Activated naive CD8-positive, alpha-beta T cell treated with anti-CD3 and anti-CD28 coated beads for 36 hours (primary cell): Measurements from ENCODE around the gene MCOLN1. TPM values are rescaled to one million over a fixed set of nuclear protein-coding genes. Genes with fewer than 3 reads are reported as not detected.
"Not testable (repeated sequence)": the region's sequence is repeated elsewhere in the genome, so short reads cannot be mapped to it uniquely, and the experiment has no call there.

Experiments
- DNase-seq: peaks from one replicate; pipeline ENCODE4 v3.0.0; 2021
- H3K27ac Mint-ChIP-seq: one replicate; pipeline ENCODE4 v1.8.0; 2022; ENCODE audit warnings: mild to moderate bottlenecking, moderate library complexity, mixed read lengths
- H3K27me3 Mint-ChIP-seq: one replicate; pipeline ENCODE4 v1.8.0; 2022; ENCODE audit warnings: mild to moderate bottlenecking, mixed read lengths
- H3K36me3 Mint-ChIP-seq: one replicate; pipeline ENCODE4 v1.8.0; 2021; ENCODE audit warnings: mild to moderate bottlenecking, mixed read lengths
- H3K4me1 Mint-ChIP-seq: one replicate; pipeline ENCODE4 v1.8.0; 2021; ENCODE audit warnings: mixed read lengths
- H3K4me3 Mint-ChIP-seq: one replicate; pipeline ENCODE4 v1.8.0; 2022; ENCODE audit warnings: mild to moderate bottlenecking, moderate library complexity, mixed read lengths
- H3K9me3 Mint-ChIP-seq: one replicate; pipeline ENCODE4 v1.8.0; 2022; ENCODE audit warnings: mixed read lengths
- total RNA-seq, 2 experiments: library from RNA; stranded (reverse); gene quantifications; one replicate each; pipeline ENCODE4 v1.2.3, GENCODE V29; 2021

The MCOLN1 gene
- total RNA-seq, 2 experiments from 2014 or later: 12.3 to 12.4 TPM

GRCh38 chr19:7527516-7528191 lies 5.2 kb downstream of the MCOLN1 start:
- H3K4me3 Mint-ChIP-seq: no peak overlapping the region
- DNase-seq: no peak
- H3K9me3 Mint-ChIP-seq: no peaks in the 10 kb centered on the region
- H3K27ac Mint-ChIP-seq: no peak overlapping the region
- H3K36me3 Mint-ChIP-seq: peaks cover 17% of the 10 kb centered on the region
- H3K4me1 Mint-ChIP-seq: no peaks in the 10 kb centered on the region
- no peaks in the 10 kb centered on the region for H3K27me3 Mint-ChIP-seq

GRCh38 chr19:7528192-7528519 lies 5.7 kb downstream of the MCOLN1 start:
- no peak overlapping the region for H3K27ac Mint-ChIP-seq
- H3K36me3 Mint-ChIP-seq: peaks cover 17% of the 10 kb centered on the region
- no peaks in the 10 kb centered on the region for H3K27me3 Mint-ChIP-seq
- no peak for DNase-seq
- H3K9me3 Mint-ChIP-seq: no peaks in the 10 kb centered on the region
- H3K4me3 Mint-ChIP-seq: no peak overlapping the region
- no peaks in the 10 kb centered on the region for H3K4me1 Mint-ChIP-seq

- peaks cover 17% of the 10 kb centered on the region for H3K36me3 Mint-ChIP-seq
- no peak overlapping the region for H3K27ac Mint-ChIP-seq
- no peaks in the 10 kb centered on the region for H3K27me3 Mint-ChIP-seq
- no peaks in the 10 kb centered on the region for H3K4me1 Mint-ChIP-seq
- no peak for DNase-seq
- H3K9me3 Mint-ChIP-seq: no peaks in the 10 kb centered on the region
- H3K4me3 Mint-ChIP-seq: no peak overlapping the region
Observed at GRCh38 chr19:7528522-7529245, 6.3 kb downstream of the MCOLN1 start.

GRCh38 chr19:7529246-7529600 lies 6.8 kb downstream of the MCOLN1 start:
- H3K27me3 Mint-ChIP-seq: no peaks in the 10 kb centered on the region
- H3K36me3 Mint-ChIP-seq: peaks cover 17% of the 10 kb centered on the region
- no peaks in the 10 kb centered on the region for H3K9me3 Mint-ChIP-seq
- peaks cover 2% of the 10 kb centered on the region for H3K4me1 Mint-ChIP-seq
- H3K27ac Mint-ChIP-seq: no peak overlapping the region
- no peak overlapping the region for H3K4me3 Mint-ChIP-seq
- no peak for DNase-seq

GRCh38 chr19:7529610-7530490 lies 7.4 kb downstream of the MCOLN1 start:
- no peak for DNase-seq
- no peaks in the 10 kb centered on the region for H3K9me3 Mint-ChIP-seq
- no peak overlapping the region for H3K4me3 Mint-ChIP-seq
- H3K27me3 Mint-ChIP-seq: no peaks in the 10 kb centered on the region
- no peak overlapping the region for H3K27ac Mint-ChIP-seq
- peaks cover 17% of the 10 kb centered on the region for H3K36me3 Mint-ChIP-seq
- peaks cover 7% of the 10 kb centered on the region for H3K4me1 Mint-ChIP-seq

- H3K27ac Mint-ChIP-seq: peak overlapping the region; percentile 60
- no peak for DNase-seq
- H3K36me3 Mint-ChIP-seq: peaks cover 11% of the 10 kb centered on the region
- peak overlapping the region; percentile 63 for H3K4me3 Mint-ChIP-seq
- H3K9me3 Mint-ChIP-seq: no peaks in the 10 kb centered on the region
- H3K4me1 Mint-ChIP-seq: peaks cover 16% of the 10 kb centered on the region
- H3K27me3 Mint-ChIP-seq: no peaks in the 10 kb centered on the region
Observed at GRCh38 chr19:7533281-7533885, 11.0 kb downstream of the MCOLN1 start.

GRCh38 chr19:7533925-7534480 lies 11.6 kb downstream of the MCOLN1 start:
- peaks cover 16% of the 10 kb centered on the region for H3K4me1 Mint-ChIP-seq
- H3K27ac Mint-ChIP-seq: peak overlapping the region; percentile 92
- H3K27me3 Mint-ChIP-seq: no peaks in the 10 kb centered on the region
- peaks cover 11% of the 10 kb centered on the region for H3K36me3 Mint-ChIP-seq
- H3K4me3 Mint-ChIP-seq: peak overlapping the region; percentile 95
- DNase-seq: peak; percentile 81
- no peaks in the 10 kb centered on the region for H3K9me3 Mint-ChIP-seq

- Mint-ChIP-seq H3K36me3 (peaks cover 8% of the 10 kb centered on the region), H3K27me3 (no peaks in the 10 kb centered on the region), H3K9me3 (no peaks in the 10 kb centered on the region), H3K27ac (peak overlapping the region; percentile 92), H3K4me1 (peaks cover 16% of the 10 kb centered on the region), H3K4me3 (peak overlapping the region; percentile 95)
- DNase-seq: peak; percentile 64
Observed at GRCh38 chr19:7534531-7535046, 12.2 kb downstream of the MCOLN1 start.

GRCh38 chr19:7535047-7535997 lies 12.9 kb downstream of the MCOLN1 start, which contains the start of gene PNPLA6:
TSS of gene PNPLA6 (plus strand) at chr19:7535717. CDS start at chr19:7535789, 72 bp downstream.
- Mint-ChIP-seq H3K27ac (peak within 1 kb of the TSS; percentile 92), H3K36me3 (peaks cover 3% of the 10 kb centered on the region), H3K9me3 (no peaks in the 10 kb centered on the region), H3K4me3 (peak within 1 kb of the TSS; percentile 95), H3K4me1 (peaks cover 16% of the 10 kb centered on the region), H3K27me3 (no peaks in the 10 kb centered on the region)
- peak; percentile 95 for DNase-seq

GRCh38 chr19:7535998-7536695 lies 13.7 kb downstream of the MCOLN1 start:
- DNase-seq: no peak

GRCh38 chr19:7538990-7539389 lies 16.6 kb downstream of the MCOLN1 start:
- DNase-seq, H3K4me3 Mint-ChIP-seq, H3K27ac Mint-ChIP-seq, H3K9me3 Mint-ChIP-seq, H3K27me3 Mint-ChIP-seq: not testable (repeated sequence)
- Mint-ChIP-seq H3K36me3 (peaks cover 12% of the 10 kb centered on the region), H3K4me1 (peaks cover 15% of the 10 kb centered on the region)

More at GRCh38 chr19:7535998-7536695, 13.7 kb downstream of the MCOLN1 start:
- H3K9me3 Mint-ChIP-seq: no peaks in the 10 kb centered on the region
- peak overlapping the region; percentile 95 for H3K4me3 Mint-ChIP-seq
- peaks cover 2% of the 10 kb centered on the region for H3K36me3 Mint-ChIP-seq
- H3K27me3 Mint-ChIP-seq: no peaks in the 10 kb centered on the region
- H3K27ac Mint-ChIP-seq: peak overlapping the region; percentile 92
- peaks cover 16% of the 10 kb centered on the region for H3K4me1 Mint-ChIP-seq

GRCh38 chr19:7539827-7540425 lies 17.5 kb downstream of the MCOLN1 start:
- no peak for DNase-seq
- Mint-ChIP-seq H3K27ac (no peak overlapping the region), H3K36me3 (peaks cover 12% of the 10 kb centered on the region), H3K4me1 (peaks cover 12% of the 10 kb centered on the region), H3K9me3 (no peaks in the 10 kb centered on the region), H3K27me3 (no peaks in the 10 kb centered on the region), H3K4me3 (no peak overlapping the region)
